GM12878 (cell line): Measurements from ENCODE around the gene LACTBL1. TPM values are rescaled to one million over a fixed set of nuclear protein-coding genes. Genes with fewer than 3 reads are reported as not detected.

Experiments
- ATF7 ChIP-seq: fragments of 450-650 bp; IDR thresholded peaks from 2 replicates; pipeline ENCODE4 v1.6.1; 2016; ENCODE audit warnings: low read depth, mild to moderate bottlenecking
- BCL11A ChIP-seq: IDR thresholded peaks from 2 replicates; pipeline ENCODE4 v1.6.1; 2011; ENCODE audit warnings: low read depth, low read length
- CBX3 ChIP-seq: fragments of 200-600 bp; sonication (generic); IDR thresholded peaks from 2 replicates; pipeline ENCODE4 v1.6.1; 2016; ENCODE audit warnings: low read depth, borderline replicate concordance
- CHD1 ChIP-seq: IDR thresholded peaks from 2 replicates; pipeline ENCODE4 v1.6.1; 2012; ENCODE audit warnings: low read depth, low read length, improper control_type of control experiment
- CREB1 ChIP-seq: IDR thresholded peaks from 2 replicates; pipeline ENCODE4 v1.6.1; 2012; ENCODE audit warnings: low read depth, mild to moderate bottlenecking, inconsistent platforms
- HDGF ChIP-seq: fragments of 450-650 bp; IDR thresholded peaks from 2 replicates; pipeline ENCODE4 v1.6.1; 2016; ENCODE audit warnings: antibody characterized with exemption
- POLR2AphosphoS2 ChIP-seq: IDR thresholded peaks from 2 replicates; pipeline ENCODE4 v1.6.1; 2011; ENCODE audit warnings: low read depth, mild to moderate bottlenecking, low read length, improper control_type of control experiment, moderate library complexity
- POLR2AphosphoS5 ChIP-seq: IDR thresholded peaks from 2 replicates; pipeline ENCODE4 v1.6.1; 2011; ENCODE audit warnings: mild to moderate bottlenecking, low read length, inconsistent platforms
- RELA ChIP-seq: fragments of 450-650 bp; IDR thresholded peaks from 2 replicates; pipeline ENCODE4 v1.8.0; 2014; ENCODE audit warnings: borderline replicate concordance; ENCODE audit not compliant: partially characterized antibody
- RUNX3 ChIP-seq: IDR thresholded peaks from 2 replicates; pipeline ENCODE4 v1.6.1; 2012; ENCODE audit warnings: low read length, inconsistent platforms
- SREBF1 ChIP-seq: IDR thresholded peaks from 2 replicates; pipeline ENCODE4 v1.6.1; 2012; ENCODE audit warnings: mild to moderate bottlenecking, low read length
- SRF ChIP-seq, 2 experiments: IDR thresholded peaks; 2 replicates each; pipeline ENCODE4 v1.6.1; 2011; ENCODE audit warnings: low read depth in 2 of 2, low read length in 2 of 2, mild to moderate bottlenecking in 1 of 2, moderate library complexity in 1 of 2
- STAT1 ChIP-seq: fragments of 450-650 bp; conservative IDR thresholded peaks from 2 replicates; pipeline ENCODE4 v1.6.1; 2014; ENCODE audit warnings: antibody characterized with exemption, mild to moderate bottlenecking
- TAF1 ChIP-seq: IDR thresholded peaks from 2 replicates; pipeline ENCODE4 v1.6.1; 2011; ENCODE audit warnings: mild to moderate bottlenecking, low read depth, low read length, borderline replicate concordance
- YY1 ChIP-seq: IDR thresholded peaks from 2 replicates; pipeline ENCODE4 v1.6.1; 2011; ENCODE audit warnings: low read depth, mild to moderate bottlenecking, low read length
- ZNF24 ChIP-seq: fragments of 450-650 bp; IDR thresholded peaks from 2 replicates; pipeline ENCODE4 v1.6.1; 2017; ENCODE audit warnings: antibody characterized with exemption, mild to moderate bottlenecking
- polyA plus RNA-seq, 11 experiments: library from polyadenylated mRNA; depleted of rRNA in 4 of 11; unstranded in 6 of 11; stranded (reverse) in 5 of 11; fragments of >200 nt; fragmentation: Nextera tagmentation in 4 of 11; fragmentation: Illumina TruSeq in 1 of 11; extraction: Ambion mirVana in 4 of 11; extraction: Trizol in 1 of 11; gene quantifications; 1 replicate in 1 of 11; 2 replicates in 10 of 11; pipeline versions ENCODE4 v1.2.1 to v1.2.3, GENCODE V29; 2011 to 2016; ENCODE audit warnings: inconsistent platforms in 2 of 11, missing spikeins in 2 of 11, low read depth in 1 of 11
- total RNA-seq, 4 experiments: library from RNA; depleted of rRNA in 3 of 4; stranded (reverse); fragments of >200 nt in 3 of 4; fragmentation: Illumina TruSeq in 1 of 4; extraction: Trizol in 1 of 4; gene quantifications; 2 replicates each; pipeline versions ENCODE4 v1.2.1 to v1.2.3, GENCODE V29; 2013 to 2021
- TF ChIP-seq, protein P1 (sequence below): IDR thresholded peaks from 2 replicates; pipeline ENCODE4 v1.6.1; 2012; ENCODE audit warnings: low read depth, low read length, improper control_type of control experiment
- TF ChIP-seq, protein P2 (sequence below): fragments of 450-650 bp; conservative IDR thresholded peaks from 2 replicates; pipeline ENCODE4 v1.6.1; 2017; ENCODE audit warnings: mild to moderate bottlenecking, moderate library complexity
- TF ChIP-seq, protein P3 (sequence below), 3 experiments: IDR thresholded peaks in 2 of 3; conservative IDR thresholded peaks in 1 of 3; 2 replicates each; pipeline ENCODE4 v1.5.1; 2011; ENCODE audit warnings: low read depth in 3 of 3, low read length in 3 of 3, mild to moderate bottlenecking in 3 of 3, control low read depth in 2 of 3, moderate library complexity in 2 of 3, inconsistent platforms in 1 of 3, mixed read lengths in 1 of 3; ENCODE audit not compliant: control insufficient read depth in 2 of 3, insufficient read depth in 1 of 3; ENCODE audit errors: extremely low read depth in 1 of 3
- TF ChIP-seq, protein P4 (sequence below): IDR thresholded peaks from 2 replicates; pipeline ENCODE4 v1.6.1; 2012; ENCODE audit warnings: low read length, inconsistent platforms

Gene LACTBL1
- total and polyA plus RNA-seq, 10 of the 15 experiments (the other 5 are each of a cell fraction or from before 2014, with no cell fraction given) = 0.08 TPM; not detected in 9

GRCh38 chr1:22976461-22977243 is 4.0 kb upstream of the LACTBL1 start (continued):
- TF ChIP-seq, protein P1, sequence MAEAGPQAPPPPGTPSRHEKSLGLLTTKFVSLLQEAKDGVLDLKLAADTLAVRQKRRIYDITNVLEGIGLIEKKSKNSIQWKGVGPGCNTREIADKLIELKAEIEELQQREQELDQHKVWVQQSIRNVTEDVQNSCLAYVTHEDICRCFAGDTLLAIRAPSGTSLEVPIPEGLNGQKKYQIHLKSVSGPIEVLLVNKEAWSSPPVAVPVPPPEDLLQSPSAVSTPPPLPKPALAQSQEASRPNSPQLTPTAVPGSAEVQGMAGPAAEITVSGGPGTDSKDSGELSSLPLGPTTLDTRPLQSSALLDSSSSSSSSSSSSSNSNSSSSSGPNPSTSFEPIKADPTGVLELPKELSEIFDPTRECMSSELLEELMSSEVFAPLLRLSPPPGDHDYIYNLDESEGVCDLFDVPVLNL = no peak
- TF ChIP-seq, protein P2, sequence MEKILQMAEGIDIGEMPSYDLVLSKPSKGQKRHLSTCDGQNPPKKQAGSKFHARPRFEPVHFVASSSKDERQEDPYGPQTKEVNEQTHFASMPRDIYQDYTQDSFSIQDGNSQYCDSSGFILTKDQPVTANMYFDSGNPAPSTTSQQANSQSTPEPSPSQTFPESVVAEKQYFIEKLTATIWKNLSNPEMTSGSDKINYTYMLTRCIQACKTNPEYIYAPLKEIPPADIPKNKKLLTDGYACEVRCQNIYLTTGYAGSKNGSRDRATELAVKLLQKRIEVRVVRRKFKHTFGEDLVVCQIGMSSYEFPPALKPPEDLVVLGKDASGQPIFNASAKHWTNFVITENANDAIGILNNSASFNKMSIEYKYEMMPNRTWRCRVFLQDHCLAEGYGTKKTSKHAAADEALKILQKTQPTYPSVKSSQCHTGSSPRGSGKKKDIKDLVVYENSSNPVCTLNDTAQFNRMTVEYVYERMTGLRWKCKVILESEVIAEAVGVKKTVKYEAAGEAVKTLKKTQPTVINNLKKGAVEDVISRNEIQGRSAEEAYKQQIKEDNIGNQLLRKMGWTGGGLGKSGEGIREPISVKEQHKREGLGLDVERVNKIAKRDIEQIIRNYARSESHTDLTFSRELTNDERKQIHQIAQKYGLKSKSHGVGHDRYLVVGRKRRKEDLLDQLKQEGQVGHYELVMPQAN = no peak
- no peak for TF ChIP-seq STAT1
- no peak for TF ChIP-seq BCL11A
- 0 out of 2 replicates have a peak, but pooled peaks have one; percentile 36 for TF ChIP-seq CREB1
- no peak for TF ChIP-seq ZNF24
- TF ChIP-seq RELA = peak; percentile 85
- TF ChIP-seq HDGF = no peak
- TF ChIP-seq SRF (IDR thresholded peaks at IDR 0.05; ENCODE audit: low read depth in 2 of 2, low read length in 2 of 2) = no peak
- TF ChIP-seq POLR2AphosphoS2 = no peak
- TF ChIP-seq CHD1 = no peak
- TF ChIP-seq, protein P3, sequence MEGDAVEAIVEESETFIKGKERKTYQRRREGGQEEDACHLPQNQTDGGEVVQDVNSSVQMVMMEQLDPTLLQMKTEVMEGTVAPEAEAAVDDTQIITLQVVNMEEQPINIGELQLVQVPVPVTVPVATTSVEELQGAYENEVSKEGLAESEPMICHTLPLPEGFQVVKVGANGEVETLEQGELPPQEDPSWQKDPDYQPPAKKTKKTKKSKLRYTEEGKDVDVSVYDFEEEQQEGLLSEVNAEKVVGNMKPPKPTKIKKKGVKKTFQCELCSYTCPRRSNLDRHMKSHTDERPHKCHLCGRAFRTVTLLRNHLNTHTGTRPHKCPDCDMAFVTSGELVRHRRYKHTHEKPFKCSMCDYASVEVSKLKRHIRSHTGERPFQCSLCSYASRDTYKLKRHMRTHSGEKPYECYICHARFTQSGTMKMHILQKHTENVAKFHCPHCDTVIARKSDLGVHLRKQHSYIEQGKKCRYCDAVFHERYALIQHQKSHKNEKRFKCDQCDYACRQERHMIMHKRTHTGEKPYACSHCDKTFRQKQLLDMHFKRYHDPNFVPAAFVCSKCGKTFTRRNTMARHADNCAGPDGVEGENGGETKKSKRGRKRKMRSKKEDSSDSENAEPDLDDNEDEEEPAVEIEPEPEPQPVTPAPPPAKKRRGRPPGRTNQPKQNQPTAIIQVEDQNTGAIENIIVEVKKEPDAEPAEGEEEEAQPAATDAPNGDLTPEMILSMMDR (IDR thresholded peaks at IDR 0.05 in 2 of 3, conservative IDR thresholded peaks at IDR 0.05 in 1 of 3; ENCODE audit: control insufficient read depth in 2 of 3, extremely low read depth in 1 of 3, insufficient read depth in 1 of 3, low read depth in 3 of 3, low read length in 3 of 3) = peak; percentile 88 to 95 (median 90)
- TF ChIP-seq TAF1 = no peak
- TF ChIP-seq, protein P4, sequence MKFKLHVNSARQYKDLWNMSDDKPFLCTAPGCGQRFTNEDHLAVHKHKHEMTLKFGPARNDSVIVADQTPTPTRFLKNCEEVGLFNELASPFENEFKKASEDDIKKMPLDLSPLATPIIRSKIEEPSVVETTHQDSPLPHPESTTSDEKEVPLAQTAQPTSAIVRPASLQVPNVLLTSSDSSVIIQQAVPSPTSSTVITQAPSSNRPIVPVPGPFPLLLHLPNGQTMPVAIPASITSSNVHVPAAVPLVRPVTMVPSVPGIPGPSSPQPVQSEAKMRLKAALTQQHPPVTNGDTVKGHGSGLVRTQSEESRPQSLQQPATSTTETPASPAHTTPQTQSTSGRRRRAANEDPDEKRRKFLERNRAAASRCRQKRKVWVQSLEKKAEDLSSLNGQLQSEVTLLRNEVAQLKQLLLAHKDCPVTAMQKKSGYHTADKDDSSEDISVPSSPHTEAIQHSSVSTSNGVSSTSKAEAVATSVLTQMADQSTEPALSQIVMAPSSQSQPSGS = no peak
- no peak for TF ChIP-seq SREBF1
- TF ChIP-seq RUNX3 = peak; percentile 20; the same call in 1 of the 2 replicates
- TF ChIP-seq CBX3 = no peak
- TF ChIP-seq ATF7 = no peak
- TF ChIP-seq YY1 = peak; percentile 89
- no peak for TF ChIP-seq POLR2AphosphoS5
